HepG2 (cell line): ENCODE data around the gene ASH1L. TPM values are rescaled to one million over a fixed set of nuclear protein-coding genes. Genes with fewer than 3 reads are reported as not detected.

ENCODE experiments used
- ATAC-seq: fragments of 200-7000 bp; cut with Tn5 transposase; 3 replicates; pipeline ENCODE4 v1.9.1; 2020; ENCODE audit warnings: mild to moderate bottlenecking, moderate library complexity
- BruUV-seq: library from RNA; stranded (reverse); fragments of 400-500 nt; replicated peaks from 2 replicates; lab custom pipeline; 2021; lab: Mats Ljungman, UMichigan
- CTCF ChIA-PET: fragments of 300-600 bp; formaldehyde crosslinking; extraction: SDS; loops from one replicate; lab custom pipeline; 2021; ENCODE audit warnings: low total read pairs, inconsistent platforms, low intra/inter-chr PET ratio; lab: Yijun Ruan, JAX
- POLR2A ChIA-PET: fragments of 350-600 bp; sonication (Branson Sonifier 250); formaldehyde crosslinking; loops from one replicate; lab custom pipeline; 2020; ENCODE audit warnings: antibody characterized with exemption, inconsistent platforms; lab: Yijun Ruan, JAX
- DNase-seq: peaks from one replicate; pipeline ENCODE4 v3.0.0-alpha.2; 2015; ENCODE audit warnings: low spot score
- FAIRE-seq: peaks from 3 replicates; lab custom pipeline; 2011; peaks lifted over from hg19 to GRCh38; lab: Jason Lieb, UNC
- H2AFZ ChIP-seq: one replicate; pipeline ENCODE4 v1.6.1; 2011; ENCODE audit warnings: low read length, inconsistent platforms
- H3K27ac ChIP-seq: fragments of 300-600 bp; 3 replicates; pipeline ENCODE4 v1.8.0; 2011; ENCODE audit warnings: mixed run types, mild to moderate bottlenecking, mixed read lengths, low read length, inconsistent platforms; ENCODE audit not compliant: insufficient read depth; ENCODE audit errors: extremely low read length
- H3K27me3 ChIP-seq, 2 experiments: fragments of 200-600 bp in 1 of 2; 2 replicates in 1 of 2; 3 replicates in 1 of 2; pipeline versions ENCODE4 v1.6.0 to v1.8.0; 2011; ENCODE audit warnings: low read length in 2 of 2, mild to moderate bottlenecking in 2 of 2, moderate library complexity in 2 of 2, inconsistent platforms in 1 of 2; ENCODE audit not compliant: insufficient read depth in 2 of 2, control insufficient read depth in 1 of 2
- H3K36me3 ChIP-seq, 2 experiments: fragments of 200-600 bp in 1 of 2; replicated peaks in 1 of 2; 2 replicates in 1 of 2; 3 replicates in 1 of 2; pipeline versions ENCODE4 v1.5.1 to v1.8.0; 2011; ENCODE audit warnings: low read length in 2 of 2, inconsistent platforms in 1 of 2; ENCODE audit not compliant: insufficient read depth in 2 of 2, control insufficient read depth in 1 of 2
- H3K4me1 ChIP-seq: 2 replicates; pipeline ENCODE4 v1.5.1; 2012; ENCODE audit warnings: low read length, inconsistent platforms; ENCODE audit not compliant: insufficient read depth
- H3K4me2 ChIP-seq: 2 replicates; pipeline ENCODE4 v1.6.0; 2011; ENCODE audit warnings: low read depth, low read length, inconsistent platforms
- H3K4me3 ChIP-seq, 3 experiments: fragments of 200-600 bp in 1 of 3; sonication (generic), shearing (Covaris generic) in 1 of 3; replicated peaks in 1 of 3; 2 replicates each; pipeline ENCODE4 v1.5.1; 2011 to 2016; ENCODE audit warnings: low read length in 3 of 3, inconsistent platforms in 2 of 3, low read depth in 2 of 3, mild to moderate bottlenecking in 2 of 3, control low read depth in 1 of 3, mixed read lengths in 1 of 3; ENCODE audit not compliant: insufficient read depth in 1 of 3
- H3K79me2 ChIP-seq: one replicate; pipeline ENCODE4 v1.6.1; 2011; ENCODE audit warnings: low read length, inconsistent platforms; ENCODE audit not compliant: insufficient read depth
- H3K9ac ChIP-seq: 2 replicates; pipeline ENCODE4 v1.6.0; 2011; ENCODE audit warnings: mild to moderate bottlenecking, low read depth, low read length, inconsistent platforms; ENCODE audit not compliant: insufficient read depth
- H3K9me3 ChIP-seq: 2 replicates; pipeline ENCODE4 v1.5.1; 2012; ENCODE audit warnings: mild to moderate bottlenecking, low read length
- H4K20me1 ChIP-seq: 2 replicates; pipeline ENCODE4 v1.6.0; 2011; ENCODE audit warnings: inconsistent platforms, mild to moderate bottlenecking, low read length, moderate library complexity; ENCODE audit not compliant: insufficient read depth
- AKAP8 ChIP-seq: sonication (generic); formaldehyde crosslinking; IDR thresholded peaks from 2 replicates; pipeline ENCODE4 v1.5.1; 2020; ENCODE audit warnings: mild to moderate bottlenecking, missing genetic modification reagents
- ARID5B ChIP-seq: IDR thresholded peaks from 2 replicates; pipeline ENCODE4 v1.4.0; 2020; ENCODE audit warnings: mild to moderate bottlenecking, missing genetic modification reagents
- DBP ChIP-seq: sonication (generic); formaldehyde crosslinking; IDR thresholded peaks from 2 replicates; pipeline ENCODE4 v1.4.0; 2020; ENCODE audit warnings: missing genetic modification reagents; ENCODE audit errors: not compliant biosample characterization
- NFATC3 ChIP-seq: sonication (generic); formaldehyde crosslinking; IDR thresholded peaks from 2 replicates; pipeline ENCODE4 v1.5.1; 2020; ENCODE audit warnings: mild to moderate bottlenecking, missing genetic modification reagents
- SOX13 ChIP-seq, 3 experiments: fragments of 450-650 bp in 1 of 3; sonication (generic) in 1 of 3; formaldehyde crosslinking in 1 of 3; IDR thresholded peaks in 2 of 3; conservative IDR thresholded peaks in 1 of 3; 2 replicates each; pipeline versions ENCODE4 v1.5.0 to v1.6.1; 2016 to 2020; ENCODE audit warnings: antibody characterized with exemption in 1 of 3, mild to moderate bottlenecking in 1 of 3, missing compliant biosample characterization in 1 of 3, missing genetic modification reagents in 1 of 3, moderate library complexity in 1 of 3
- SP5 ChIP-seq: IDR thresholded peaks from 2 replicates; pipeline ENCODE4 v1.6.1; 2016; ENCODE audit warnings: low read depth, borderline replicate concordance
- ZFAT ChIP-seq: sonication (generic); formaldehyde crosslinking; conservative IDR thresholded peaks from 2 replicates; pipeline ENCODE4 v1.8.1; 2023; ENCODE audit warnings: missing genetic modification reagents, inconsistent platforms
- ZFP90 ChIP-seq: sonication (generic); formaldehyde crosslinking; IDR thresholded peaks from 2 replicates; pipeline ENCODE4 v1.8.0; 2022; ENCODE audit warnings: missing genetic modification reagents, mild to moderate bottlenecking, inconsistent platforms, borderline replicate concordance
- ZFX ChIP-seq: sonication (generic); formaldehyde crosslinking; IDR thresholded peaks from 2 replicates; pipeline ENCODE4 v1.4.0; 2020; ENCODE audit warnings: mild to moderate bottlenecking, low read depth, missing genetic modification reagents, moderate library complexity
- ZNF207 ChIP-seq: fragments of 450-650 bp; IDR thresholded peaks from 2 replicates; pipeline ENCODE4 v1.6.1; 2016; ENCODE audit warnings: antibody characterized with exemption, borderline replicate concordance
- ZNF256 ChIP-seq: sonication (generic); formaldehyde crosslinking; conservative IDR thresholded peaks from 2 replicates; pipeline ENCODE4 v1.4.0; 2020; ENCODE audit warnings: missing genetic modification reagents
- ZNF468 ChIP-seq: sonication (generic); formaldehyde crosslinking; IDR thresholded peaks from 2 replicates; pipeline ENCODE4 v1.8.0; 2022; ENCODE audit warnings: mild to moderate bottlenecking, moderate library complexity, missing genetic modification reagents
- ZNF75D ChIP-seq: sonication (generic); formaldehyde crosslinking; IDR thresholded peaks from 2 replicates; pipeline ENCODE4 v1.8.1; 2023; ENCODE audit warnings: missing genetic modification reagents, mild to moderate bottlenecking, borderline replicate concordance
- WGBS: methylation state at CpG from one replicate; pipeline ENCODE4 v1.1.6; 2017; ENCODE audit warnings: low lambda C conversion rate; 5-methylcytosine and 5-hydroxymethylcytosine counted together
- in situ Hi-C: cut with HindIII; loops from 2 replicates; pipeline ENCODE4 v1.10.0; 2017; ENCODE audit warnings: low pct_unique_long_range_greater_than_20kb; ENCODE audit not compliant: extremely low pct_ligation_motif_present
- intact Hi-C: fragments of 100-400 bp; cut with micrococcal nuclease; formaldehyde crosslinking; loops from one replicate; pipeline ENCODE4 v1.10.0; 2022; ENCODE audit not compliant: unreplicated experiment
- polyA plus RNA-seq, 8 experiments: library from polyadenylated mRNA; depleted of rRNA in 3 of 8; stranded (reverse) in 7 of 8; unstranded in 1 of 8; fragments of >200 nt; fragmentation: Illumina TruSeq in 4 of 8; extraction: Trizol in 4 of 8; gene quantifications; 2 replicates each; pipeline versions ENCODE4 v1.2.1 to v1.2.3, GENCODE V29; 2011 to 2016; ENCODE audit warnings: low read depth in 4 of 8, missing spikeins in 1 of 8, mixed read lengths in 1 of 8; ENCODE audit not compliant: insufficient read depth in 1 of 8
- total RNA-seq, 5 experiments: library from RNA; depleted of rRNA; stranded (reverse); fragments of >200 nt; fragmentation: Illumina TruSeq; extraction: Trizol; gene quantifications; 2 replicates each; pipeline ENCODE4 v1.2.3, GENCODE V29; 2016; ENCODE audit warnings: low read depth in 1 of 5
- TF ChIP-seq, protein P1 (sequence below): sonication (generic); formaldehyde crosslinking; IDR thresholded peaks from 2 replicates; pipeline ENCODE4 v1.4.0; 2020; ENCODE audit warnings: mild to moderate bottlenecking, missing genetic modification reagents
- TF ChIP-seq, protein P2 (sequence below): sonication (generic); formaldehyde crosslinking; IDR thresholded peaks from 2 replicates; pipeline ENCODE4 v1.8.0; 2022; ENCODE audit warnings: mild to moderate bottlenecking, missing genetic modification reagents, moderate library complexity
- TF ChIP-seq, protein P3 (sequence below): sonication (generic); formaldehyde crosslinking; IDR thresholded peaks from 2 replicates; pipeline ENCODE4 v1.5.0; 2020; ENCODE audit warnings: missing genetic modification reagents

ASH1L gene
- total and polyA plus RNA-seq, 2 of the 13 experiments (the other 11 are each of a cell fraction or from before 2014, with no cell fraction given) = 10.2 to 15.3 TPM

DNA sequence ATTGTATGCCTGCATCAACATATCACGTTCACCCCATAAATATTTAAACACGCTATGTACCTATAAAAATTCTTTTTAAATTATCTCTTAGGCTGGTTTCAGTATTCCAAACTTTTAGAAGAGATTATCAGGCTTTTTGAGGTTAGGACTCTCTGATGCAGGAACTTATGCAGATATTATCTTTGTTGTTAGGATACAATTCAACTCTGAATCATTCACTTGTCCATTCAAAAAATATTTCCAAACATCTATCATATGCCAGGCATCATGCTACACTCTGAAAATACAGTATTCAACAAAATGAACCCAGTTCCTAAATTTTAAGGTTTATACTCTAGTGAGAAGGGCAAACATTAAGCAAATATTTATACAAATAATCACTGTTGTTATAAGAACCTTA is 40.5 kb downstream of the ASH1L start:
- Histone ChIP-seq H3K4me1 (no peaks in the 10 kb centered on the region), H4K20me1 (0 out of 2 replicates have a peak, but pooled peaks cover 6% of the 10 kb centered on the region), H3K27ac (no peak overlapping the region), H3K4me3 (no peak overlapping the region), H3K4me2 (no peak overlapping the region)
- CTCF ChIA-PET = no interaction called here
- in situ Hi-C loops = no loop called here
- POLR2A ChIA-PET = no interaction called here
- BruUV-seq = no TSS peak
- TF ChIP-seq, protein P1, sequence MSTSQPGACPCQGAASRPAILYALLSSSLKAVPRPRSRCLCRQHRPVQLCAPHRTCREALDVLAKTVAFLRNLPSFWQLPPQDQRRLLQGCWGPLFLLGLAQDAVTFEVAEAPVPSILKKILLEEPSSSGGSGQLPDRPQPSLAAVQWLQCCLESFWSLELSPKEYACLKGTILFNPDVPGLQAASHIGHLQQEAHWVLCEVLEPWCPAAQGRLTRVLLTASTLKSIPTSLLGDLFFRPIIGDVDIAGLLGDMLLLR (CRISPR knock-in tag) = no peak
- TF ChIP-seq SP5 (CRISPR knock-in tag) (no peak), ZNF207 (no peak), ARID5B (CRISPR knock-in tag) (no peak), AKAP8 (CRISPR knock-in tag) (no peak), NFATC3 (no peak), ZNF256 (no peak), ZNF75D (CRISPR knock-in tag) (no peak), ZNF468 (CRISPR knock-in tag) (no peak), ZFAT (CRISPR knock-in tag) (no peak), ZFP90 (no peak), DBP (no peak), ZFX (CRISPR knock-in tag) (no peak), SOX13 (IDR thresholded peaks at IDR 0.05) (no peak), SOX13 (CRISPR knock-in tag; conservative IDR thresholded peaks at IDR 0.05 in 1 of 2, IDR thresholded peaks at IDR 0.05 in 1 of 2) (no peak)
- TF ChIP-seq, protein P2, sequence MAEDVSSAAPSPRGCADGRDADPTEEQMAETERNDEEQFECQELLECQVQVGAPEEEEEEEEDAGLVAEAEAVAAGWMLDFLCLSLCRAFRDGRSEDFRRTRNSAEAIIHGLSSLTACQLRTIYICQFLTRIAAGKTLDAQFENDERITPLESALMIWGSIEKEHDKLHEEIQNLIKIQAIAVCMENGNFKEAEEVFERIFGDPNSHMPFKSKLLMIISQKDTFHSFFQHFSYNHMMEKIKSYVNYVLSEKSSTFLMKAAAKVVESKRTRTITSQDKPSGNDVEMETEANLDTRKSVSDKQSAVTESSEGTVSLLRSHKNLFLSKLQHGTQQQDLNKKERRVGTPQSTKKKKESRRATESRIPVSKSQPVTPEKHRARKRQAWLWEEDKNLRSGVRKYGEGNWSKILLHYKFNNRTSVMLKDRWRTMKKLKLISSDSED = no peak
- TF ChIP-seq, protein P3, sequence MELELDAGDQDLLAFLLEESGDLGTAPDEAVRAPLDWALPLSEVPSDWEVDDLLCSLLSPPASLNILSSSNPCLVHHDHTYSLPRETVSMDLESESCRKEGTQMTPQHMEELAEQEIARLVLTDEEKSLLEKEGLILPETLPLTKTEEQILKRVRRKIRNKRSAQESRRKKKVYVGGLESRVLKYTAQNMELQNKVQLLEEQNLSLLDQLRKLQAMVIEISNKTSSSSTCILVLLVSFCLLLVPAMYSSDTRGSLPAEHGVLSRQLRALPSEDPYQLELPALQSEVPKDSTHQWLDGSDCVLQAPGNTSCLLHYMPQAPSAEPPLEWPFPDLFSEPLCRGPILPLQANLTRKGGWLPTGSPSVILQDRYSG = no peak
- TF ChIP-seq, all 625 proteins: peak for 0
- H3K36me3 ChIP-seq = peaks cover 1 to 18% of the 10 kb centered on the region in 2 experiments; a peak in 4 of 5 replicates
- DNase-seq (no peak), FAIRE-seq (no peak), ATAC-seq (no peak)
- 100% methylated on average over 2 of the region's 2 CpGs for WGBS
- intact Hi-C loops = no loop called here
- no peaks in the 10 kb centered on the region for H3K9me3 ChIP-seq
- no peaks in the 10 kb centered on the region; a peak in 1 of 5 replicates for H3K27me3 ChIP-seq
- H2AFZ ChIP-seq = no peak overlapping the region
- H3K79me2 ChIP-seq = peaks cover 68% of the 10 kb centered on the region
- no peak overlapping the region for H3K9ac ChIP-seq
